Kidney (tissue), 14 donors: ENCODE measurements around the gene SPIN3. TPM values are rescaled to one million over a fixed set of nuclear protein-coding genes. Genes with fewer than 3 reads are reported as not detected.
A peak's percentile ranks its signal among the peaks of the same experiment; 100 is the strongest.

ENCODE experiments used
- DNase-seq, 5 donors: peaks; one replicate each; pipeline ENCODE4 v3.0.0-alpha.2; 2013 to 2020
- FAIRE-seq: peaks from 2 replicates; lab custom pipeline; 2012; peaks lifted over from hg19 to GRCh38; lab: Jason Lieb, UNC
- H3K27ac ChIP-seq, 2 donors: one replicate each; pipeline ENCODE4 v1.7.0; 2013; ENCODE audit warnings: low read depth in 2 of 2, low read length in 2 of 2, inconsistent platforms in 1 of 2
- H3K27me3 ChIP-seq: one replicate; pipeline ENCODE4 v1.7.1; 2013; ENCODE audit warnings: low read length, inconsistent platforms; ENCODE audit not compliant: control insufficient read depth, insufficient read depth
- H3K36me3 ChIP-seq, 3 donors: one replicate each; pipeline versions ENCODE4 v1.7.0 to v1.7.1; 2013; ENCODE audit warnings: low read length in 3 of 3, control low read depth in 1 of 3, inconsistent platforms in 1 of 3; ENCODE audit not compliant: insufficient read depth in 3 of 3, control insufficient read depth in 2 of 3
- H3K4me1 ChIP-seq, 3 donors: one replicate each; pipeline versions ENCODE4 v1.7.0 to v1.7.1; 2013; ENCODE audit warnings: low read length in 3 of 3, inconsistent platforms in 1 of 3, low read depth in 1 of 3; ENCODE audit not compliant: control insufficient read depth in 2 of 3, insufficient read depth in 2 of 3
- H3K4me3 ChIP-seq, 3 donors: one replicate each; pipeline versions ENCODE4 v1.7.0 to v1.8.1; 2013; ENCODE audit warnings: low read length in 3 of 3, control low read depth in 1 of 3, inconsistent platforms in 1 of 3
- H3K9ac ChIP-seq, 3 donors: one replicate each; pipeline versions ENCODE4 v1.7.0 to v1.7.1; 2013; ENCODE audit warnings: low read length in 3 of 3, control low read depth in 1 of 3, inconsistent platforms in 1 of 3
- H3K9me3 ChIP-seq, 3 donors: one replicate each; pipeline versions ENCODE4 v1.7.0 to v1.7.1; 2013; ENCODE audit warnings: low read length in 3 of 3, control low read depth in 1 of 3, inconsistent platforms in 1 of 3; ENCODE audit not compliant: control insufficient read depth in 2 of 3, insufficient read depth in 1 of 3
- CTCF ChIP-seq: IDR thresholded peaks from 3 replicates; pipeline ENCODE4 v1.5.1; 2012; ENCODE audit warnings: mild to moderate bottlenecking, moderate library complexity, borderline replicate concordance; ENCODE audit not compliant: insufficient read depth; ENCODE audit errors: extremely low read depth
- intact Hi-C: fragments of 100-400 bp; cut with DNase I; formaldehyde crosslinking; loops from one replicate; pipeline ENCODE4 v1.11.1; 2022
- polyA plus RNA-seq: library from polyadenylated mRNA; stranded (reverse); fragments of 350-450 nt; fragmentation: Illumina TruSeq; extraction: RNeasy Lipid Tissue Mini Kit (QIAGEN cat#74804); gene quantifications from one replicate; pipeline ENCODE4 v1.2.3, GENCODE V29; 2014; ENCODE audit warnings: low read depth, low replicate concordance; ENCODE audit not compliant: insufficient read depth
- total RNA-seq: library from RNA; stranded (reverse); fragmentation: NEBNext Ultra II Directional; extraction: Animal tissue kit (Norgen Biotek cat#: 25700); gene quantifications from one replicate; pipeline ENCODE4 v1.2.1, GENCODE V29; 2021
- donor health status: control.
- donor health status: control.
- donor health status: control.
- donor health status: control.
- donor health status: control.
- donor health status: DM: yes; HTN: yes; CAD: no.
- donor health status: Normal renal cell carcinoma (clear cell type).

The SPIN3 gene
- total and polyA plus RNA-seq, 2 donors from 2014 or later: 4.9 to 14.9 TPM

GRCh38 chrX:56978172-56978571 lies 17.2 kb downstream of the SPIN3 start:
- DNase-seq: peak in 4 of 5 donors; percentile 29 to 57 (median 40)

GRCh38 chrX:56975611-56976010 lies 19.7 kb downstream of the SPIN3 start:
- DNase-seq (peak in 1 of 5 donors; percentile 13), FAIRE-seq (no peak)
- no peaks in the 10 kb centered on the region for H3K4me1 ChIP-seq
- no peaks in the 10 kb centered on the region for H3K9me3 ChIP-seq
- H3K4me3 ChIP-seq: no peak overlapping the region
- H3K27me3 ChIP-seq: peaks cover 2% of the 10 kb centered on the region
- peaks cover 0 to 2% (median 2%) of the 10 kb centered on the region in 3 donors for H3K36me3 ChIP-seq
- no peak overlapping the region for H3K27ac ChIP-seq
- intact Hi-C loops: no loop called here
- TF ChIP-seq CTCF: no peak
- no peak overlapping the region for H3K9ac ChIP-seq

More at GRCh38 chrX:56978172-56978571, 17.2 kb downstream of the SPIN3 start:
- FAIRE-seq: peak; percentile 95
- Histone ChIP-seq H3K9me3 (no peaks in the 10 kb centered on the region), H3K36me3 (peaks cover 0 to 2% (median 2%) of the 10 kb centered on the region in 3 donors), H3K4me3 (no peak overlapping the region), H3K4me1 (no peaks in the 10 kb centered on the region), H3K27ac (no peak overlapping the region), H3K27me3 (peaks cover 2% of the 10 kb centered on the region), H3K9ac (no peak overlapping the region)
- TF ChIP-seq CTCF: peak; percentile 55
- intact Hi-C loops: no loop called here

GRCh38 chrX:56974408-56974807 lies 20.9 kb downstream of the SPIN3 start:
- Histone ChIP-seq H3K4me1 (no peaks in the 10 kb centered on the region), H3K27me3 (peaks cover under 1% of the 10 kb centered on the region), H3K36me3 (peaks cover 0 to 2% (median 0%) of the 10 kb centered on the region in 3 donors), H3K27ac (no peak overlapping the region), H3K9ac (no peak overlapping the region), H3K4me3 (no peak overlapping the region), H3K9me3 (no peaks in the 10 kb centered on the region)
- no peak for TF ChIP-seq CTCF
- no peak for FAIRE-seq
- no peak for DNase-seq
- intact Hi-C loops: no loop called here

- Histone ChIP-seq H3K27me3 (peaks cover 7% of the 10 kb centered on the region), H3K36me3 (no peaks in the 10 kb centered on the region), H3K27ac (no peak overlapping the region), H3K4me3 (no peak overlapping the region), H3K4me1 (no peaks in the 10 kb centered on the region), H3K9me3 (no peaks in the 10 kb centered on the region), H3K9ac (no peak overlapping the region)
- DNase-seq: no peak
- no peak for TF ChIP-seq CTCF
- FAIRE-seq: peak; percentile 98
- intact Hi-C loops: no loop called here
Measured at GRCh38 chrX:56969559-56969958, 25.8 kb downstream of the SPIN3 start.
